Measurements from ENCODE around the gene BMPER. TPM values are rescaled to one million over a fixed set of nuclear protein-coding genes. Genes with fewer than 3 reads are reported as not detected.
A peak's percentile ranks its signal among the peaks of the same experiment; 100 is the strongest.

BMPER gene
- total and polyA plus RNA-seq, 2 experiments from 2014 or later: 40.5 to 97.3 TPM

GRCh38 chr7:33979300-33979806, 74.0 kb downstream of the BMPER start:
- Histone ChIP-seq H3F3A (ENCODE audit: insufficient read depth) (peaks cover 58% of the 10 kb centered on the region), H4K20me1 (ENCODE audit: insufficient read depth) (no peaks in the 10 kb centered on the region), H3K79me2 (ENCODE audit: insufficient read depth) (peaks cover 13% of the 10 kb centered on the region; the same call in 1 of the 2 replicates), H3K9me2 (ENCODE audit: insufficient read depth) (no peaks in the 10 kb centered on the region), H3K9ac (peak overlapping the region; percentile 12; the same call in 1 of the 2 replicates), H3K27me3 (replicated peaks; ENCODE audit: insufficient read depth) (no peaks in the 10 kb centered on the region), H3K9me3 (ENCODE audit: low read depth) (no peaks in the 10 kb centered on the region), H2AFZ (no peak overlapping the region), H3K27ac (peak overlapping the region; percentile 92), H3K4me3 (no peak overlapping the region), H3K36me3 (ENCODE audit: low read depth) (peaks cover 36% of the 10 kb centered on the region), H3K4me2 (ENCODE audit: unreplicated experiment) (peak overlapping the region; percentile 29), H3K4me1 (ENCODE audit: insufficient read depth) (peaks cover 45% of the 10 kb centered on the region)
- DNase-seq: no peak
- in situ Hi-C loops (cut with MboI): no loop called here
- WGBS, 2 experiments (ENCODE audit: low coverage in 1 of 2, low lambda C conversion rate in 2 of 2, missing lambda C conversion rate in 2 of 2): 39 to 44% methylated on average over 6 of the region's 6 CpGs
- no peak for TF ChIP-seq EZH2phosphoT487 (IDR thresholded peaks at IDR 0.05; ENCODE audit: insufficient read depth, low read depth)
- no peak for TF ChIP-seq EZH2 (IDR thresholded peaks at IDR 0.05; ENCODE audit: insufficient read depth, poor library complexity, severe bottlenecking)

DNA sequence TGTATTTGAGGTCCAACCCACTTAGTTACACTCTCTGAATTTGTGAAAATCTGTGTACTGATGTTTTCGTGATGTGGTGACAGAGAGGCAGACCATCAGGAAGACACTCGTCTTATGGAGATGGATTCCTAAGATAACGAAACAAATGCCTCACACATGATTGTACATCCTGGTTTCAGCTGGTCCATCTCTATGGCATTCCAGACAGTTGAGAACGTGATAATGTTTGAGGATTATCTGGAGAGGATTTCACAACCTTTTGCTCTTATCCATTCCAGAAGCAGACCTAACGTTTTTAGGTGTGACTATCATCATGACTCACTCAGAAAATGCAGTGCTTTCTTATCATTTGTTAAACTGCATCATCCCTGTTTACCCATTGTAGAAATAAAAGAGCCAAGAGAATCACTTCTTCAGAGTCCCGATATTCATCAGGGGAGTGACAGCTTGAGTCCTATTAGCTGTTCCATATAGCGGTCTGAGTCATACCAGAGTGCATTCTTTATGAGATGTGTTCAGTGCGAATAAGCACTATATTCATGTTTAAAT, 74.5 kb downstream of the BMPER start:
- peaks cover 34% of the 10 kb centered on the region for H3K36me3 ChIP-seq (ENCODE audit: low read depth)
- no peak overlapping the region for H2AFZ ChIP-seq
- no peak overlapping the region for H3K4me3 ChIP-seq
- no peaks in the 10 kb centered on the region for H4K20me1 ChIP-seq (ENCODE audit: insufficient read depth)
- H3K27me3 ChIP-seq (replicated peaks; ENCODE audit: insufficient read depth): no peaks in the 10 kb centered on the region
- DNase-seq: peak; percentile 90
- H3K79me2 ChIP-seq (ENCODE audit: insufficient read depth): peaks cover 18% of the 10 kb centered on the region
- peak overlapping the region; percentile 60 for H3K9ac ChIP-seq
- no peaks in the 10 kb centered on the region for H3K9me2 ChIP-seq (ENCODE audit: insufficient read depth)
- in situ Hi-C loops (cut with MboI): no loop called here
- peaks cover 47% of the 10 kb centered on the region for H3K4me1 ChIP-seq (ENCODE audit: insufficient read depth)
- peak overlapping the region; percentile 92 for H3K27ac ChIP-seq
- TF ChIP-seq EZH2 (IDR thresholded peaks at IDR 0.05; ENCODE audit: insufficient read depth, poor library complexity, severe bottlenecking): no peak
- TF ChIP-seq EZH2phosphoT487 (IDR thresholded peaks at IDR 0.05; ENCODE audit: insufficient read depth, low read depth): 0 out of 2 replicates have a peak, but pooled peaks have one; percentile 26
- 1% methylated on average over 8 of the region's 8 CpGs for WGBS, 2 experiments (ENCODE audit: low coverage in 1 of 2, low lambda C conversion rate in 2 of 2, missing lambda C conversion rate in 2 of 2)
- peak overlapping the region; percentile 30 for H3K4me2 ChIP-seq (ENCODE audit: unreplicated experiment)
- peaks cover 63% of the 10 kb centered on the region for H3F3A ChIP-seq (ENCODE audit: insufficient read depth)
- H3K9me3 ChIP-seq (ENCODE audit: low read depth): no peaks in the 10 kb centered on the region

GRCh38 chr7:33981226-33981625, 75.9 kb downstream of the BMPER start:
- Histone ChIP-seq H2AFZ (no peak overlapping the region), H3K36me3 (ENCODE audit: low read depth) (peaks cover 27% of the 10 kb centered on the region), H3K4me1 (ENCODE audit: insufficient read depth) (peaks cover 60% of the 10 kb centered on the region), H3K9me2 (ENCODE audit: insufficient read depth) (no peaks in the 10 kb centered on the region), H3F3A (ENCODE audit: insufficient read depth) (peaks cover 77% of the 10 kb centered on the region), H3K27me3 (replicated peaks; ENCODE audit: insufficient read depth) (no peaks in the 10 kb centered on the region), H3K4me2 (ENCODE audit: unreplicated experiment) (peak overlapping the region; percentile 30), H3K9me3 (ENCODE audit: low read depth) (no peaks in the 10 kb centered on the region), H3K4me3 (no peak overlapping the region), H3K79me2 (ENCODE audit: insufficient read depth) (peaks cover 20% of the 10 kb centered on the region), H4K20me1 (ENCODE audit: insufficient read depth) (no peaks in the 10 kb centered on the region), H3K27ac (peak overlapping the region; percentile 92), H3K9ac (peak overlapping the region; percentile 60)
- 51 to 67% methylated on average over 3 of the region's 3 CpGs for WGBS, 2 experiments (ENCODE audit: low coverage in 1 of 2, low lambda C conversion rate in 2 of 2, missing lambda C conversion rate in 2 of 2)
- DNase-seq: peak; percentile 43
- in situ Hi-C loops (cut with MboI): no loop called here
- TF ChIP-seq EZH2 (IDR thresholded peaks at IDR 0.05; ENCODE audit: insufficient read depth, poor library complexity, severe bottlenecking) (no peak), EZH2phosphoT487 (IDR thresholded peaks at IDR 0.05; ENCODE audit: insufficient read depth, low read depth) (no peak)

- Histone ChIP-seq H3K4me3 (no peak overlapping the region), H3K9me2 (ENCODE audit: insufficient read depth) (no peaks in the 10 kb centered on the region), H3K9ac (peak overlapping the region; percentile 60), H3K4me1 (ENCODE audit: insufficient read depth) (peaks cover 67% of the 10 kb centered on the region), H4K20me1 (ENCODE audit: insufficient read depth) (no peaks in the 10 kb centered on the region), H3K27me3 (replicated peaks; ENCODE audit: insufficient read depth) (no peaks in the 10 kb centered on the region), H3K27ac (peak overlapping the region; percentile 92), H3K36me3 (ENCODE audit: low read depth) (peaks cover 20% of the 10 kb centered on the region; the same call in 1 of the 2 replicates), H3K4me2 (ENCODE audit: unreplicated experiment) (peak overlapping the region; percentile 30), H3F3A (ENCODE audit: insufficient read depth) (peaks cover 83% of the 10 kb centered on the region), H3K79me2 (ENCODE audit: insufficient read depth) (peaks cover 20% of the 10 kb centered on the region), H3K9me3 (ENCODE audit: low read depth) (no peaks in the 10 kb centered on the region), H2AFZ (no peak overlapping the region)
- TF ChIP-seq EZH2phosphoT487 (IDR thresholded peaks at IDR 0.05; ENCODE audit: insufficient read depth, low read depth): no peak
- TF ChIP-seq EZH2 (IDR thresholded peaks at IDR 0.05; ENCODE audit: insufficient read depth, poor library complexity, severe bottlenecking): no peak
- DNase-seq: peak; percentile 82
- WGBS, 2 experiments (ENCODE audit: low coverage in 1 of 2, low lambda C conversion rate in 2 of 2, missing lambda C conversion rate in 2 of 2): 9 to 14% methylated on average over 5 of the region's 5 CpGs
- in situ Hi-C loops (cut with MboI): no loop called here
These were observed 76.5 kb downstream of the BMPER start for GRCh38 chr7:33981671-33982424.
